Sciatic nerve (tissue), 2 donors: Measurements from ENCODE around the gene TNFRSF8. TPM values are rescaled to one million over a fixed set of nuclear protein-coding genes. Genes with fewer than 3 reads are reported as not detected.
"Not testable (repeated sequence)": the region's sequence is repeated elsewhere in the genome, so short reads cannot be mapped to it uniquely, and the experiment has no call there.

Experiments
- ATAC-seq: fragments of 200-7000 bp; cut with Tn5 transposase; one replicate; pipeline ENCODE4 v1.9.1; 2020; ENCODE audit warnings: mild to moderate bottlenecking, moderate library complexity
- DNase-seq: peaks from one replicate; pipeline ENCODE4 v3.0.0-alpha.2; 2020; ENCODE audit warnings: low spot score
- intact Hi-C: fragments of 100-400 bp; cut with DNase I; formaldehyde crosslinking; loops from one replicate; pipeline ENCODE4 v1.14.2; 2022
- total RNA-seq: library from RNA; stranded (reverse); fragmentation: NEBNext Ultra II Directional; extraction: Animal tissue kit (Norgen Biotek cat#: 25700); gene quantifications from one replicate; pipeline ENCODE4 v1.2.1, GENCODE V29; 2021
- donor health status: DM: no; HTN: no; CAD: no.
- donor health status: DM: no; HTN: no; CAD: no.

TNFRSF8 gene
- 5.2 TPM for total RNA-seq

GRCh38 chr1:12063141-12064072, at the start of gene TNFRSF8:
TNFRSF8 (plus strand) TSS chr1:12063303; CDS start chr1:12063599, 296 bp downstream.
- ATAC-seq (no peak), DNase-seq (no peak)
- intact Hi-C loops, result no loop called here

DNA sequence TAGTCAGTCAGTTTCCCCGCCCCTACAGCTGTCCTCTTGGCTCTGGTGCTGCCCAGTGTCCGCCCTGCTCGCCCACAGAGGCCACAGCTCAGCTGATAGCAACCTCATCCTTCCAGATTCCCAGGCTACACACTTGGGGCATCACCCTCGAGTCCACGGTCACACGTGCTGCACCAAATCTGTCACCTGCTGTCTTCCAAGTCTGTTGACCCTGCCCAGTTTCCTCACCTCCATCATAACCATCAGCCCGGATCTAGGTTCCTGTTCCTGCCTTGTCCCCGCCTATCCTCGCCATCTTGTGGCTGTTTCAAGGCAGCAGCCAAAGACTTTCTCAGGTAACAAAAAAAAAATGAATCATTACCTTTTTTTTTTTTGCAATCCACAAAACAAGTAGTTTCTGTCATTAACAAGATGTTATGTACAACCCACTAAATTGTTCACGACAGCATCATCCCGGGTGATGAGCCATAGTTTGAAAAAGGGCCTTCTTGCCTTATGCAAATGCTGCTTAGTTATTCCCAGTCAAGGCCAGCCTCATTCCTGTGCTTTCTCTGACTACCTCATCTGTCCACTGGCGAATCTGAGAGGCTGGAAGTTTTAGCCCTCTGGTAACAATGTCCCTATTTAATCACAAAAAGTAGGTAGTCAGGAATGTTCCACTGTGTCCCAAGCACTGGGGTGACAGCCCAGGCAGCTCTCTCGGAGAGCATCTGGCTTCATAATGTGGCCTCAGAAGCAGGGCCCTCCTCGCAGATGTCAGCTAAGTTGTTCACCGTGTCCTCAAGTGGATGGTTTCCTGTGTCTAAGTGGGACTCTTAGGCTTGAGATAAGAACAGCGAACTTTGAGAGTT, 48.7 kb upstream of the TNFRSF8 start:
- no peak for DNase-seq
- no peak for ATAC-seq
- intact Hi-C loops, result no loop called here

DNA sequence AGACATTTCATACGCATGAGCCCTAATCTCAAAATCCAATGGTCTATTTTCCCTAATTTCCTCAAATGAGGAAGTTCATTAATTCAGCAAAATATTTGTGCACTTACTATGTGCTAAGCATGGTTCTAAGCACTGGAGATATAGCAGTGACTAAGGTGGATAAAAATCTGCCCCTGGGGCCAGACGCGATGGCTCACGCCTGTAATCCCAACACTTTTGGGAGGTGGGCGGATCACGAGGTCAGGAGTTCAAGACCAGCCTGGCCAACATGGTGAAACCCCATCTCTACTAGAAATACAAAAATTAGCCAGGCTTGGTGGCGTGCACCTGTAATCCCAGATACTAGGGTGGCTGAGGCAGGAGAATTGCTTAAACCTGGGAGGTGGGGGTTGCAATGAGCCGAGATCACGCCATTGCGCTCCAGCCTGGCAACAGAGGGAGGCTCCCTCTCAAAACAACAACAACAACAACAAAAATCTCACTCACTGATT, 48.1 kb upstream of the TNFRSF8 start:
- intact Hi-C loops, result no loop called here
- DNase-seq, result no peak
- no peak for ATAC-seq

- ATAC-seq (no peak), DNase-seq (no peak)
- intact Hi-C loops, result no loop called here
Measured at GRCh38 chr1:12015499-12015898, 47.6 kb upstream of the TNFRSF8 start.

DNA sequence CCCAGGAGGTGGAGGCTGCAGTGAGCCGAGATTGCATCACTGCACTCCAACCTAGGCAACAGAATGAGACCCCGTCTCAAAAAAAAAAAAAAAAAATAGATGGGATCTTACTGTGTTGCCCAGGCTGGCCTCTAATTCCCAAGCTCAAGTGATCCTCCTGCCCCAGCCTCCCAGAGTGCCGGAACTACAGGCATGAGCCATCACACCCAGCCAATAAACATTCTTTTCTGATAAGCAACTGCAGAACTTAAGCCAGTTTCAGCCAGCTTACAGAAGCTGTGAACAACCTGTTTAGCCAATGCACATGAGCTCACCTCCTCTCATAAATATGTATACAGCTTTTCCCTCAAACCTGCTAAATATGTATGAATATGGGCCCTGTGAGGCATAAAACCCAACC, 46.9 kb upstream of the TNFRSF8 start:
- ATAC-seq, result no peak
- intact Hi-C loops, result no loop called here
- DNase-seq, result no peak

DNA sequence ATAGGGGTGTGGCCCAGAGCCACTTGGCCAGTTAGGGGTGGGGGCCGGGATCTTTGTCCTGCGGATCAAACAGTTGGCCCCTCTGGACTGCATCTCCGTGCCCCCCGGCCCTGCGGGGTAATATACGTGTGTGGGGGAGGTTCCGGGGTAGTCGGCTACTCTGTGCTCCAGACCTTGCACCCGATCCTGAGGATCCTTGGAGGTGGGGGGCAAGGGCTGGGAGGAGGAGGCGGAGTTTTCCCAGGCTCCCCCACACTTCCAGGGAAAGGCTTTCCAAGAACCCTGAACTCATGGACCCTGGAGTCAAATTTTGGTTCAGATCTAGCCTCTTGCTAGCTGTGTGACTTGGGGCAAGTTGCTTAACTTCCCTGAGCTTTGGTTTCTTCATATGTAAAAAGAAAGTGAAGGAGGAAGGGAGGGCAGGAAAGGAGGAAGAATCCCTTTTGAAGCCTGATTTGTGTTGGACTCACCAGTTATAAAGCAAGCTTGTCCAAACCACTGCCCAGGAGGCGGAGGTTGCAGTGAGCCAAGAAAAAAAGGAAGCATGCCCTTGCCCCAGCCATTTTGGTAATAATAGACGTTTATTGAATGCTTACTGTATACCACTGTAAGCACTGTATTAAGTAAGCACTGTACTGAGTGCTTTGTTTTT, 43.1 kb upstream of the TNFRSF8 start:
- intact Hi-C loops, result no loop called here
- ATAC-seq (no peak), DNase-seq (no peak)

DNA sequence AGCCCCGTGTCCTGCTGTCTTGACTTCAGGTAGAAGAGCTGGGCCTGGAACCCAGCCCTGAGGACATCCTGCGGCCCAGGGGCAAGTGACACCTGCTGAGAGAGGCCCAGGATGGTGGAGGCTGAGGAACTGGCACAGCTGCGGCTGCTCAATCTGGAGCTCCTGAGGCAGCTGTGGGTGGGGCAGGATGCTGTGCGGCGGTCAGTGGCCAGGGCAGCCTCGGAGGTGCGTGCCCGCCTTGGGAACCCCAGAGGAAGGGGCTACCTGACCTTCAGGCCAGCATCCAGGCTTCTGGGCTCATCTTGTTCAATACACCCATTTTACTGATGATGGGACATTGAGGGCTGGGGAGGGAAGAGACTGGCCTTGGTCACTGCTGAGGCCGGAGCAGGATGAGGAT, 41.5 kb upstream of the TNFRSF8 start:
- no peak for ATAC-seq

DNA sequence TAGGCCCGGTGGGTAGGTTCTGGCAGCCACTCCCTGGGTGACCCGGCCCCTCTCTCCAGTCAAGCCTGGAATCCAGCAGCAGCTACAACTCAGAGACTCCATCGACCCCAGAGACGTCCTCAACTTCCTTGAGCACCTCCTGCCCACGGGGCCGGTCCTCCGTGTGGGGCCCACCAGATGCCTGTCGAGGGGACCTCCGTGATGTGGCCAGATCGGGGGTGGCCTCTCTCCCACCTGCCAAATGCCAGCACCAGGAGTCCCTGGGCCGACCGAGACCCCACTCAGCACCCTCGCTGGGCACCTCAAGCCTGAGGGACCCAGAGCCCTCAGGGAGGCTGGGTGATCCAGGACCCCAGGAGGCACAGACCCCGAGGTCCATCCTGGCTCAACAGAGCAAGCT, 41.1 kb upstream of the TNFRSF8 start:
- ATAC-seq, result no peak
- intact Hi-C loops, result no loop called here
- DNase-seq, result no peak

More for the DNA sequence above, 41.5 kb upstream of the TNFRSF8 start:
- no peak for DNase-seq
- intact Hi-C loops, result no loop called here

DNA sequence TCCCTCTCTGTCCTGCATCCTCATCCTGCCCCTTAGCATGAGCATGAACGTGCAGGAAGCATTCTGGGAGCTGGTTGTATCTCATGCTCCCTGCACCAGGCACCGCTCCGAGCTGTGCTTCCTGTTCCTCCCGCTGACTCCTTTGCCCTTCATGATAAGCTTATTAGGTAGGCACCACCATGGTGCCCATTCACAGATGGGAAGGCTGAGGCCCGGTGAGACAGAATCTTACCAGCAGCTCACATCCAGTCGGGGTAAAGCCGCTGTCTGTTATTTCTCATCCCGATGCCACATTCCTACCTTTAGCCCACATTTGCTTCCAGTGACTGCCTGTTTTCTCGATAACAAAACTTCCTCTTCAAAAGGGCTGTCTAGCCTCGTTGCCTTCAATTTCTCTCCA, 36.5 kb upstream of the TNFRSF8 start:
- intact Hi-C loops, result no loop called here
- ATAC-seq, result no peak
- DNase-seq, result no peak

GRCh38 chr1:12028248-12028647, 34.9 kb upstream of the TNFRSF8 start:
- intact Hi-C loops, result no loop called here
- no peak for ATAC-seq
- DNase-seq, result no peak

DNA sequence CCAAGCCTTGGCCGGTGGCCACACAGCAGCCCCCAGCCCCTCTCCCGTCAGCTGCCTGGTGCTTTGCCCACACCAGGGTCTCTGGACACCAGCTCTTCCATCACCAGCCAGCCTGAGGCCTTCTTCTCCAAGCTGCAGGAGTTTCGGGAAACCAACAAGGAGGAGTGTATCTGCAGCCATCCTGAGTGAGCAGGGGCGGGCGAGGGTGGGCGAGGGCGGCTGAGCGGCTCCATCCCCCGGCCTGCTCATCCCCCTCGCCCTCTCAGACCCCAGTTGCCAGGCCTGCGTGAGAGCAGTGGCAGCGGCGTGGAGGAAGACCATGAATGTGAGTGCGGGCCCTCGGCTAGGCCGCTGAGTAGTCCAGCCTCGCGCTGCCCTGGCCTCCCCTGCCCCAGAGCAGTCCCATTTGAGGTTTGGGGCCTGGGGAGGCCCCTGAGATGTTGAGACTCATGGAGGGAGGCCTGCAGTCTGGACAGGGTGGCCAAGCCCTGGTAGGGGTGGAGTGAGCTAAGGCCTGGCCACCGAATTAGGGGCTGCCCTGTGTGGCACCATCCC, 34.1 kb upstream of the TNFRSF8 start:
- DNase-seq (no peak), ATAC-seq (no peak)
- intact Hi-C loops, result no loop called here

DNA sequence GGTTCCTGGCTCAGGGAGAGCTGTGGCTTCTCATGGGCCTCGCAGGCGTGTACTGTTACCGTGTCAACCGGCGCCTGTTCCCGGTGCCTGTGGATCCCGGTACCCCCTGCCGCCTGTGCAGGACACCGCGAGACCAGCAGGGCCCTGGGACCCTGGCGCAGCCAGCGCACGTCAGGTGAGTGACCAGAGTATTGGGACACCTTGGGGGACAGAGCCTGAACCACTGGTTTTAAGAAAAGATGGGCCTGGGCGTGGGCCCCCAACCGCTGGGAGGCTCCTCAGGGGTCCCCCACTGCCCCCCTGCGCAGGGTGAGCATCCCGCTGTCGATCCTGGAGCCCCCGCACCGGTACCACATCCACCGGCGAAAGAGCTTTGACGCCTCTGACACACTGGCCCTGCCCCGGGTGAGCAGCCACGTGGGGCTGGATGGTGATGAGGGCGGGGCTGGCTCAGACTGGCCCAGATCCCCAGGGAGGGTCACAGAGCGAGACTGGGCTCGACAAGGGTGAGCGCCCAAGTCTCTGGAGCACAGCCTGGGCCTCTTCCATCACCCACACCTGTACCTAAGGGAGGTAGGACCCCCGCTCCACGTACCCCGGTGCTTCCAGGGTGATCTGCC, 33.3 kb upstream of the TNFRSF8 start:
- ATAC-seq, result no peak
- no peak for DNase-seq
- intact Hi-C loops, result no loop called here

DNA sequence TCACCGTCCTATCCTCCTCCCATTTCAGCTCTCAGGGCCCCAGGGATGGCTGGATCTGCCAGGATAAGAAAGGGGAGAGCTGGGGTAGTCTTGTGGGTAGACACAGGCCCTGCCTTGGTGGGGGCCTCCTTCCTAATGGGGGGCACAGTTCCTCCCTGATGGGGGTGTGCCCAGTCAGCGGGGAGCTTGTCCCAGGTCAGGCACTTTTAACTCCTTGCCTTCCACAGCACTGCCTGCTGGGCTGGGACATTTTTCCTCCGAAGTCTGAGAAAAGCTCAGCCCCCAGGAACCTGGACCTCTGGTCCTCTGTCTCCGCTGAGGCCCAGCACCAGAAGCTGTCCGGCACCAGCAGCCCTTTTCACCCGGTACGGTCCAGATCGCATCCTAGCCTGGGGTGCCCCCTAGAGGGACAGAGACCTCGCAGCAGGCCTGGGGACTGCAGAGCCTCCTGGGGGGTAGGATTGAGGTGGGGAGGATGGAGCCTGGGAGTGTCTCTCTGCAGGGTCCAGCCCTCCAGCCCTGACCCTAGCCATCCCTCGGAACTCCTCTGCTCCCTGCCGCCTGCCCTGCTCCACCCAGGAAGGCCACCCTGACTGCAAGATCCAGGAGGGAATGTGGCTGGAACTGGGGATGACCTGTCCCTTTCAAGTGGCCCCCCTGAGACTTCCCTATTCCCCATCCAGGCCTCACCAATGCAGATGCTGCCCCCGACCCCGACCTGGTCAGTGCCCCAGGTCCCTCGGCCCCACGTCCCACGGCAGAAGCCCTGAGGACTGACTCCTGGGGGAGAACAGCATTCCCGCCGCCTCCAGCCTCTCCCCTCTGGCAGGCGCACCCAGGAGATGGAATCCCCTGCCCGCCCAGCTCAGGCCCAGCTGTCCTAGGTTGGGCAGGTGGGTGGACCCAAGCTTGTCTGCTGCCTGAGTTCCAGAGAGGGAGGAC, 31.8 kb upstream of the TNFRSF8 start:
- peak; percentile 61 for ATAC-seq
- intact Hi-C loops, result no loop called here
- DNase-seq, result peak; percentile 71

DNA sequence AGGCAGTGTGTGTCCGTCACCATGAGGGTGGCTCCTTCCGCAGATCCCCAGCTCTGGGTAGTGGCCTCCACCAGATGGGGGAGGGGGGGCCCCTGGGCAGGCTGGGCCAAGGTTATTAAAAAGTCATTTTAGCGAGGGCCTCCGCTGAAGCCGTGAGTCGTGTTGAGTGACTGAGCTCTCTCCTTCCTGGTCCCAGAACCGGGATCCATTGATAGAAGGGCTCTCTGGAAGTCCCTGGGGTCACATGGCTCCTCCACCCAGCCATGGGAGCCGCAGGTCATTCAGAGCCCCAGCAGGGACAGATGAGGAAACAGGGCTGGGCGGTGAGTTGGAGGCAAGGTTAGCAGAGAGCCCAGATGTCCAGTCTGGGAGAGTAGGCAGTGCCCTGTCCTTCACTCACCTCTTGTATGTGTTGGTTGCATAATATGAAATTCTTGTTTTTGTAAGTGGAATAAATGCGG, 30.9 kb upstream of the TNFRSF8 start:
- DNase-seq, result no peak
- ATAC-seq, result peak; percentile 66
- intact Hi-C loops, result no loop called here

DNA sequence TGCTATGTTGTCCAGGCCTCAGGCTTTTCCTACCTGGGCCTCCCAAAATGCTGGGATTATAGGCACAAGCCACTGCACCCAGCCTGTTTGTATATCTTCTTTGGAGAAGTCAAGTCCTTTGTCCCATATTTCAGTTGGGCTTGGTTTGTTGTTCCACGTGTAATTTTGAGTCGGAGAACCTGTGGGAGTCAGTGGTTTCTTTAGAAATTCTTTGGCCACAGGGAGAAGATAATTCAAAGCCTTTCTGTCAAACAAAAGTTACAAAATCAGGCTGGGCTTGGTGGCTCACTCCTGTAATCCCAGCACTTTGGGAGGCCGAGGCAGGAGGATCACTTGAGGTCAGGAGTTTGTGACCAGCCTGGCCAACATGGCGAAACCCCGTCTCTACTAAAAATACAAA, 29.7 kb upstream of the TNFRSF8 start:
- intact Hi-C loops, DNase-seq, ATAC-seq: not testable (repeated sequence)

GRCh38 chr1:12034381-12034801, 28.7 kb upstream of the TNFRSF8 start:
- DNase-seq, result peak; percentile 84

DNA sequence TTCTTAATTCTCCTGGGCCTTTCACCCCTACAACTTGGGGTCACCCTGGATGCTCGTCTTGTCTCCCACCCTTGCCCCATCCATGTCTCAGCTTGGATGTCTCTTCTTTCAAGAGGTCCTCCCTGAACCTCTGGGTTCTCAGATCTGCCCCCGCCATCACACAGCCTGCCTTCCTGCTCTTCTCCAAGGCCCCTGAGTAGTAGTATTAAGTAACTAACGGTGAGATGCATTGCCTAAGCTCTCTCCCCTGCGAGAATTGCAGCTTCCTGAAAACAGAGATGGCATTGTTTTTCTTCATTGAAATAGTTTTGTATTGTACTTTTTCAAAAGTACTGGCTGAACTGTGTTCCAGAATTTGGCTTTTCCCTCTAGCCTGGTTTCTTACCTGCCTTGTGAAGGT, 27.8 kb upstream of the TNFRSF8 start:
- DNase-seq (no peak), ATAC-seq (peak; percentile 53)
- intact Hi-C loops, result no loop called here

More at GRCh38 chr1:12034381-12034801, 28.7 kb upstream of the TNFRSF8 start:
- intact Hi-C loops, result no loop called here
- ATAC-seq, result peak; percentile 59
